T1000 (cell line): ENCODE measurements around the gene EGFR.

ENCODE experiments used
- DNase-seq: peaks from one replicate; lab custom pipeline; 2025; ENCODE audit warnings: mixed read lengths; lab: John Stamatoyannopoulos, UW

EGFR gene

DNA sequence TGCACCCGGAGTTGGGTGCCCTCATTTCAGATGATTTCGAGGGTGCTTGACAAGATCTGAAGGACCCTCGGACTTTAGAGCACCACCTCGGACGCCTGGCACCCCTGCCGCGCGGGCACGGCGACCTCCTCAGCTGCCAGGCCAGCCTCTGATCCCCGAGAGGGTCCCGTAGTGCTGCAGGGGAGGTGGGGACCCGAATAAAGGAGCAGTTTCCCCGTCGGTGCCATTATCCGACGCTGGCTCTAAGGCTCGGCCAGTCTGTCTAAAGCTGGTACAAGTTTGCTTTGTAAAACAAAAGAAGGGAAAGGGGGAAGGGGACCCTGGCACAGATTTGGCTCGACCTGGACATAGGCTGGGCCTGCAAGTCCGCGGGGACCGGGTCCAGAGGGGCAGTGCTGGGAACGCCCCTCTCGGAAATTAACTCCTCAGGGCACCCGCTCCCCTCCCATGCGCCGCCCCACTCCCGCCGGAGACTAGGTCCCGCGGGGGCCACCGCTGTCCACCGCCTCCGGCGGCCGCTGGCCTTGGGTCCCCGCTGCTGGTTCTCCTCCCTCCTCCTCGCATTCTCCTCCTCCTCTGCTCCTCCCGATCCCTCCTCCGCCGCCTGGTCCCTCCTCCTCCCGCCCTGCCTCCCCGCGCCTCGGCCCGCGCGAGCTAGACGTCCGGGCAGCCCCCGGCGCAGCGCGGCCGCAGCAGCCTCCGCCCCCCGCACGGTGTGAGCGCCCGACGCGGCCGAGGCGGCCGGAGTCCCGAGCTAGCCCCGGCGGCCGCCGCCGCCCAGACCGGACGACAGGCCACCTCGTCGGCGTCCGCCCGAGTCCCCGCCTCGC lies at the start of gene EGFR:
Gene EGFR (plus strand): TSS at position 657 of the 830 bp plus-strand sequence. CDS start 261 bp downstream, outside the sequence.
- DNase-seq: peak; percentile 71

DNA sequence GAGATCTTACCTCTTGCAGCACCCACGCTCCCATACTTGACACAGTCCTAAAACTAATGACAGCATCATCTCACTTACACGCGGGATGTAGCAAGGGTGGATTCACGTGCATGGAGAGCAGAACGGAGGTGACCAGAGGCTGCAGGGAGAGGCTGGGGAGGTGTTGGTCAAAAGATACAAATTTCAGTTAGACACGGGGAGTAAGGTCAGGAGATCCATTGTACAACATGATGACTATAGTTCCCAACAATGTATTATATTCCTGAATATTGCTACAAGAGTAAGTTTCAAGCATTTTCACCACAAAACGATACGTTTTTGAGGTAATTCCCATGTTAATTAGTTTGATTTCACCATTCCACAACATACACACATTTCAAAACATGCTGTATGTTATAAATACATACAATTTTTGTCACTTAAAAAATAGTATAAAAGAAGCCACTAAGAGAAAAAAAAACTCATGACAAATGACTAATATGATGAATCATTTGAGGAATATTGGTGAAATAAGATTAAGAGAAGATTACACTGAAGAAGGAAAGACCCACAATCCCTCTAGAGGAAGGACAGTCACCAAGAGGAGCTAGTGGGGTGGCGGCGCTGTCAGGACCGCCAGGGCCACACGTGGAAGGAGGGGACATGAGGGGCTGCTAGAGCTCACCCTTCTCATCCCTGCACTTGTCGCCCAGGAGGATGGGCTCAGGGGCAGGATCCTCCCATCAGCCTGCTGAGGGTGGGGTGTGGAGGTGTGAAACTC lies 49.4 kb upstream of the EGFR start:
- DNase-seq: no peak

DNA sequence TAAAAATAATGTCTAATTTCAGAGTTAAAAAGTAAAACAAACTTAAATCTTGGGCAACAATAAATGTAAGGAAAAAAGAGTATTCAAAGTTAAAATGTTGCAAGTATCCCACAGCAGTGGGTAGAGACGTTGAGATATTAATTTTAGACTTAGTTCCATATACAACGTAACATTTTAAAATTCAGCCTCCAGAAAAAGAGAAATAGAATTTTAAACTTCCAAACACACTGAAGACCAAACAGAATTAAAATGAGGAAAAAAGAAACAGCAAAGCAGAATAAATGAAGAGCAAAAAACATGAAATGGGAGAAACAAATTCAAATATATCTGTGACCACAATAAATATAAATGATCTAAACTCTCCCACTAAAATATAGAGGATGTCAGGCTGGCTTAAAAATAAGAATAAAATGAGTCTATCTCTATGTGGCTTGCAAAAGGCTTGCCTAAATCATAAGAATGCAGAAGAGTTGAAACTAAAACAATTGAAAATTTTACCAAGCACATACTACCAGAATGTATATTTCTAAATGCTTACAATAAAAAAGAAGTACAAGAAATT lies 46.0 kb upstream of the EGFR start:
- DNase-seq: no peak

DNA sequence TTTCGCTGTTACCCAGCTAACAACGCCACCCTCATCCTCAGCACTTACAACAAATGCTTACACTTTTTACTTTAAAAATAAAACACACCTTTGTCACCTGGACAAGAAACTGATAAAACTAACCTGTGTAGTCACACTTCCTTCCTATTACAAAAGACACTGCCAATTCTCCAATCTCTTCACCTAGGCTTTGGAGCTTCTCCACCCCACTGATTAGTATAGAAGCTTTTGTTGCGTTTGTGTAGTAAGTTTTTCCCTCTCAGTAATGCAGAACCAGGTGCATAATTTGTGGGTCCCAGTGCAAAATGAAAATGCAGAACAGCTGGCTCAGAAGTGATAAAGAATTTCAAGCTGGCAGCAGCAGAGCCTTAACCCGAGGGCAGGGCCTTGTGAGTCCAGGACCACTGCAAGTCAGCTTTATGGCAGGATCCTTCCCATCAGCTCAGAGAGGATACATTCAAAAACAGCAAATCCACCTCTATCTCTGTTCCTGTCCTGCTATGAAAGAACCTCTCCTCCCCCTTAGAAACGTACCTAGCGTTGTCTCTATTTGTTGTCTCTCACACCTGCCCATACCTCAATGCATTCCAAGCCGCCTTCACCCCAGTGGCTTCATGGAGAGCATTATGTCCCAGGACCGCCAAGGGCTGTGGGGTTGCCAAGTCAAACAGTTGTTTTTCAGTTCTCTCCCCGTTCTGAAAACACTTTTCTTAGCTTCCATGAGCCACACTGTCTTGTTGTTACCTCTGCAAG lies 40.3 kb upstream of the EGFR start:
- no peak for DNase-seq

DNA sequence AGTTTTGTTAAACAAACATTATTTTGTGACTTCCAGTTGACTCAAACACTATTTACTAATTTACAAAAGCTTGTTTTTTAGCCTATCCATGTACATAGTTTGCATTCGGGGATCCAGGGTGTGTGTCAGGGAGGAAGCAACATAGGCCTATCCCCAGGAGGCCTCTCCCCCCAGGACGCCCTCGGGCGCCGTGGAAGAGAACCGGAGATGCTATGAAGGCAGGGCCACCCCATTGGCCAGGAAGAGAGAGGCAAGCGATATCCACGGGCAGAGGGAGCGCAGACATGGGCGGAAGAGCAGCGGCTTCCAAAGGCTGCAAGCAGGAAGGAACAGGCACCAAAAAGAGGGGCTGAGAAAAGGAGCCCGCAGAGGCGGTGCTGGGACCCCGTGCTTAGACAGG lies 38.3 kb upstream of the EGFR start:
- no peak for DNase-seq

DNA sequence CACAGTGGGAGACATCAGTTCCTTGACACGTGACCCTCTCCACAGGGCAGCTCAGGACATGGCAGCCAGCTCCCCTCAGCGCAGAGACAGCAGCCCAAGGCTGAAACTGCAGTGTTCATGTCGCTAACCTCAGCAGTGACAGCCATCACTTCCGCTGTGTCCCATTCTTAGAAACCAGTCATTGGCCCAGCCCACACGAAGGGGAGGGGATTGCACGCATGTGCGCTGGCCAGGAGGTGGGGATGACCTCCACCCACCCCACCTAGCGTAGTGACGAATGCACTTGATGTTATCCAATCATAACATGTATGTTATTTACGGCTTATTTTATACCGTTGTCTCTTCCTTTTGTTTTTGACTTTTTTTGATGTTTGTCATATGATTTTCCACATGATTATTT lies 36.9 kb upstream of the EGFR start:
- no peak for DNase-seq

DNA sequence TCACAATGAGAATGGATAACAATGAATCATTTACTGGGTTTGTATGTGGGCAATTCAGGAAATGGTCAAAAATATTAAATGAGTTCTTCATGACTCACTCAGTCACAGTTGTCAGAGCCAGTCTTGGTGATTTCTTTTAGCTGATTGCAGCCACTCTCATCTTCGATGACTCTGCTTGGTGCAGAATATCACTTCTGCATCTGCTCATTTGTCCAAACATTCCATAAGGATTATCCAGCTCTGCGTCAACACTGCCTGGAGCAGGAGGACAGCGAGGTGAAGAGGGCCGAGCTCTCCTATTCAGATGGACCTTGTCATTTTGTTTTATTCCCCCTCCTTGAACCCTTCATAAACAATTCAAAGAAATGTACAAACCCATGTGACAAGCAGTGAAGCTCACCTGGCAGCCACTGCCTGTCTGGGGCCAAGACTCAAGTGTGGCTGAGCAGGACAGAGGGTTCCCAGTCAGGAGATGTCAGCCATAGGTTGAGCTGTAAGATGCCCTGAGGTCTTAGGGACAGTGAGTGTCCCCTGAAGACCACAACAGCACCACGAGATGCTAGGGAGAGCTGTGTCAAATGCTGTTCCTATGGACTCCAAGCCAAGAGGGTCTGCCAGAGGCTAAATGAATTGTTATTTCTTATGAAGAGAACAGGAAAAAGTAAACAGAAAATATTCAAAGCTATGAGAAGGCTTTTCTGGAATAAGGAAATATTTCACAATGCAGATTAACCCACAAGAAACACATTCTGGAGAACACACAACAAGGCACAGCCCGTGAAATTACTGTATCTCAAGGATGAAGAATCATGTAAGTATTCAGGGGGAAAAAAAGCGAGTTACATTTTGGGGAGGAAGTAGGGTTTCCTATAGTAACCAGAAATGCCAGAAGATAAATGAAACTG lies 33.1 kb upstream of the EGFR start:
- DNase-seq: peak; percentile 52

DNA sequence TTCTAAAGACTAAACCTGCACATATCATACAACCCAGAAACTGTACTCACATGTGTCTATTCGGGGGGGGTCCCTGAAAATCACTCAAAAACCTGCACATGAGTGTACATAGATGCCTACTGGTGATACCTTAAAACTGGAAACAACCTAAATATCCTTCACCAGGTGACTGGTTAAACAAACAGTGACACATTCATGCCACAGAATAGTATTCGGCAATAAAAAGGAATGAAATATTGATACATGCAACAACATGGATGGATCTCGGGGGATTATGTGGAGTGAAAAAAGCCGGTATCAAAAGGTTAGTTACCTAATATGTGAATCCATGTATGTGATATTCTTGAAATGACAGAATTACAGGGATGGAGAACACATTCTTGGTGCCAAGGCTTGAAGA lies 32.1 kb upstream of the EGFR start:
- DNase-seq: no peak

DNA sequence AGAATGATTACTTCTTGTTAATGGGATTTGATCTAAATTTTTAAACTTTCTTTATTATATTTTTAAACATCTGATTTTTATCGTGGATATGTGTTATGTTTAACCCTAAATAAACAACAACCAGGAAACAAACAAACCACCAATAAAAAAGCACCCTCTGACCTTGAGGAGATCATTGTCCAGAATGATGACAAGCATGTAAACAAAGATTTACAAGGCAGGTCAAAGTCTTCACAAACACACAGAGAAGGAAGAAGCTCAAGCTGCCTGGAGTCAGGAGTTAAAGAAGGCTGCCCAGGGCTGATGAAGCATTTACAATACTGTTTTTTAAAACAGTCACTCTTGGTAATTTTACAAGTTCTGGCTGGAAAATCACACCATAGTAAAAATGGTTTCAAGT lies 31.0 kb upstream of the EGFR start:
- DNase-seq: no peak

DNA sequence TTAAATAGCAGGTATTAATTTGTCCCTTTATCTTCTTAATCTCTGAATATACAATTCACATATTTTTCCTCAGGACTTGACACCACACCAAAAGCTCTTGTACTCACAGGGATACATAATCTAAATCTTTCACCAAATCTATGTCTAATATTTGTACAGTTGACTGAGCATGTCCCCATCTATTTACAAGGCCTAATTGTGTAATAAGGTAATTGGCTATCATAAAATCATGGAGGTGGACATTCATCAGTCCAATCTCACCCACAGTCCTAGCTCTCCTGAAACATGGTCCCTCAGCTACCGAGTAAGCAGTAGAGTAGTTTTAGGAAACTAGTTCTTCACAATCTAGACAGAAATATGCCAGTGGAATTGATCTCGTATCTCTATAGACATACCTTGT lies 30.3 kb upstream of the EGFR start:
- DNase-seq: no peak

DNA sequence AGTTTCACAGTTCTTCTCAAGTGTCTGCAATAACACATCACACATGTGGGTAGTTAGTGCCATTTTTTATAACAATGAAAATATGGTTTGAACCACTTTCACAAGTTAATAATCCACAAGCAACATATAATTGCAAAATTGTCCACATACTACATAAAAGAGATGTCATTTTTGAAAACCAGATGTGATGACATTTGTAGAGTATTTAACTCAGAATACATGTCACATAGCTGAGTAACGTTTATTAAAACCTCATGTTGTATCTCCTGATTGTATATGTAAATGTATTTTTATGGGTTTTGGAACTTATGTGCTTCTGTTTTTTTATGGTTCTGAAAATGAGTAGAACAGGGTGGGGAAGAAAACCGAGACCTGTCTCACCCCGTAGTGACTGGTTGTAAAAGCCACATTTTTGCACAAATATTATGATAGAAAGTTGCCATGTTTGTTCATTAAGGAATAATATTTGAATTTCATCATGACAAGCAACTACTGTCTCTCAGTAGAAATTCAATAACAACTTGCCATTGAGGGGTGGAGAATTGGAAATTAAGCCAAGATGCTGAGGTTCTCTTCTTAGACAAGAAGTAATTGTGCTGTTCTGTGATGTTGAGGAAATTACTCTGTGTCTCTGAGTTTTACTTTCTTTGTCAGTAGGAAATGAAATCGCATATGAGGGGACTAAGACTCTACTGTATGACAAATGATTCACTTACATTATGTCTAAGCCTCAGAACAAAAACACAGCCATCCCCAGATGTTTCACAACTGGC lies 29.2 kb upstream of the EGFR start:
- DNase-seq: no peak

DNA sequence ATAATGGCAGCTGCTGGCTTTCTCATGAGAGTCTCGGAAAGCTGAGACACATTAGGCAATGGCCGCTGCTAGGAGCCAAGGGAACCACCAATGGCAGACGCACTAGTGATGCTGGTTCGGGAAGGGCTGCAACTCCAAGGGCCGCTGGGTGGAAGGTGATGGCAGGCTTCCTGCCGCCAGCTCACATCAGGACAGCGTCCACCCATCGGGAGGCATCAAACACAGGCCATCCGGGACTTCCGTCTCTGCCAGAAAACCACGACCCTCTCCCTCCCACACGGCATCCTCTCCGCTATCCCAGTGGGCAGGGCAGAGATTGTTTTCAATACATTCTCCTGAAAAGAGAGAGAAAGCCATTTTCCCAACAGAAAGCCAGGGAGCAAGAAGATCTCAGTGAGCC lies 27.5 kb upstream of the EGFR start:
- no peak for DNase-seq

DNA sequence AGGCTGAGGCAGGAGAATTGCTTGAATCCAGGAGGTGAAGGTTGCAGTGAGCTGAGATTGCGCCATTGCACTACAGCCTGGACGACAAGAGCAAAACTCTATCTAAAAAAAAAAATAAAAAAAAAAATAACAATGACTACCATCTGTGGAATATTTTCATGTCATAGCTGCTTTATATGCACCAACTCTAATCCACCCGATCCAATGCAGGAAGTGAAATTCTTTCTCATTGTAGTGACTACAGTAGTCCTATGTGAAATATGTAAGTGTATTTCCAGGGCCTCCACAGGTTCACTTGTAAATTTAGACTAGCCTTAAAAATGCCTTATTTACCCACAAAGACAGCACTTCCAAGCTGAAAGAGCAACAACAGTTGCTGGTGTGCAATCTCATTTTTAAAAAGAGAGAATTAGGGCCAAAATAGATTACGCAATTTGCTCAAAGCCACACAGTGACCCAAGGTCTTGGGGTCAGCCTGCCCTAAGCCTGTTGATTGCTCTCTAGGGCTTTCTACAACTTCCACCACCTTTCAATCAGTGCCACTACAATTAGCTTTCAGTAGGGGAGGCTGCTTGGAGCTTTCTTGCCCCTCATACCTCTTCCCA lies 25.8 kb upstream of the EGFR start:
- no peak for DNase-seq

DNA sequence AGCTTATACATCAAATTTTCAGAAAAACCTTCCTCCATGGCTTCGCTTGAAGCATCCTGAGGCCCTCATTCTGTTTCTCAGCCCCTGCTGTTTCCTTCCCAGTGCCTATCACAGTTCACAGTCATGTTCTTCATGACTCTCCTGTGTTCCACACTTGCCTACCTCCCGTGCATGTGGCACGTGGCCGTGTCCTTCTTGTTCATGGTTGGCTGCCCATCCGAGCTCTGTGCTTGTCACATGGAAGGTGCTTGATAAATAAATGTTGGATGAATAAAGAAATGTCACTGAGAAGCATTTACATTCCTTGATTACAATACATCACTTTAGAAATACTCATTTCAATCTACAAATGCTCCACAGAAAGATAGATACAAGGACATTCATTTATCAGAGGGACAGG lies 23.7 kb upstream of the EGFR start:
- no peak for DNase-seq

DNA sequence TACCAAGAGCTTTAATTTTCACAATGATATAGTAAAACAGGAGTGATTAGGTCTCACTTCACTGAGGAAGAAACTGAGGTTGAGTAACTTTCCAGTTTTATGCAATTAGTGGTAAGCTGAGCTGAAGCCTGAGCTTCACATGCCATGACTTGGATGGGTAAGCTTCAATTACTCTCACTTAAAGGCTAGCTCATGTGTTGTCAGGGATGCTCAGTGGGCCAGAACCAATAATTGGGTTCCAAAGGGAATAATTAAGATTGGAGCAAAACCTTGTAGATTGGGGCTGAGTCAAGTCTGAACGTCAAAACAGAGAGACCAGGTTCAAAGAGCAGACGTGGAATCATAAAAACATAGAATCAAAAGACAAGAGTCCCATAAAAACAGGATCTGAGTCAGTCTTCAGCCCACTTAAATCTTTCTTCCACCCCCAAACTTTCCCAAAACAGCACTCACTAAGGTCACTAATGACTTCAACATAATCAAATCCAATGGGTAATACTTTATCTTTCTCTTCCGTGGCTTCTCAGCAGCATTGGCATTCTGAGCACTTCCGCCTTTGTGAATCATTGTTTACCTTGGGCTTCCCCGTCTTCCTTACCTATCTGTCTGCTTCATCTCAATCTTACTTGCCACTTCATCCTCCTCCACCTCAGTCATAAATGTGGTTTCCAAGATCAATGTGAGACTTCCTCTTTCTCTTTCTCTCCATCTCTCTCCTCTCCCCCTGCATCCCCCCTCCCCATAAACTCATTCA lies 23.0 kb upstream of the EGFR start:
- peak; percentile 48 for DNase-seq

DNA sequence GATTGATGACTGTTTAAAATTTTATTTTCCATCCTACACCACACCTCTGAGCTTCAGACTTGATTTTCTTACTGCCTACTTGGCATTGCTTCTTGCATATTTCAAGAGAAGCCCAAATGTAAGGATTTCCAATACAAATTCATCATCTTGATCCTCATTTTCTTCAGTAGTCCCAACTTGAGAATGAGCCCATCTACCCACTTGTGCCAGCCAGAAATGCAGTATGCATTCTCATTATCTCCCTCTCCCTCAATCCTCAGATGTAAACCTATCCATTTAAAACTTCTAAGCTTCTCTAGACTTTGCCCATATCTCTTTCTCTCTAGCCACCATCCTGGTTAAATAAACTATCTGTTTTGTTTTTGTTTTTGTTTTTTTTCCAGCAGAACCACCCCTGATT lies 22.4 kb upstream of the EGFR start:
- DNase-seq: no peak

DNA sequence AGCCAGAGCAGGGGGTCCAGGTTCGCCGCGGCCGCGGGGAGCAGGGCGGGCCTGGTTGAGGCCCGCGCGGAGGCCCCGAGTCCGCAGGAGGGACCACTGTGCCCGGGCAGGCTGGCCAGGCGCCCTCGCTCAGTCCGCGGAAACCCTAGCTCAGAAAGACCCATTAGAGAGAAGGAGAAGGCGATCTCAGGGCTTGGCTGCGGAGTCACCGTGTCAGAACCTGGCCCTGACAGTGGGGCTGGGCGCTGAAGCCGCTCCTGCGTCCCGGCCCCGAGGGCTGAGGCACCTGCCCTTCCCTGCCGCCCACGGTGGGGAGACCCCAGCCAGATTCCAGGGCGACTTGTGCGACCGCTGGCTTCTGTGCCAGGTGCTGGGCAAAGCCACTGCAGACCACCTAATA lies 14.2 kb upstream of the EGFR start:
- no peak for DNase-seq

DNA sequence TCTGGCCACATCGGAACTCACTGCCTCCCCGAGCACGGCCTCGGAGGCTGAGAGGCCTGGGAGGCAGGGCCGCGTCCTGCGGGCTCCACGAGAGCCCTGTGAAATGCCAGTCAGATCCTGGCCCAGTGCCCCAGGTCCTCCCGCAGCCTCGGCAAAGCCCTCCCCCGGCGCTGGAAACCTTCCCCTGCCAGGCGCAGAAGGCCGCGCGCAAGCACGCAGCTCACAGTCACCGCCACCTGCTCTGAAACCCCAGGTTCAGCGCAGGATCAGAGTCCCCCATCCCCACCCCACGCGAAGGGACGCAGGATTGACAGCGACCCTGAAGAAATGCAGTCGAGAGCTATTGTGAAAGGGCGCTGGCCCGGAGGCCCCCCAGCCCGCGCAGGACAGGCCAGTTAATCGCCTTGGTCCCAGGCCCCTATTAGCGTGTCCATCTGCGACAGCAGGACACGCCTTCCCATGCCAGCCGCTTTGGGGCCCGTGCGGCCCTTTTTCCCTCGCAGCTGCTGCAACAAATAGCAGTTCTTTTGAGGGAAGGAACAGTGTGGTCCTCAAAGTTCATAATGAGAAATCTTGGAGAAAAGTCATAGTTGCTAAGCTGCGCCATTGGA lies 13.5 kb upstream of the EGFR start:
- DNase-seq: no peak

DNA sequence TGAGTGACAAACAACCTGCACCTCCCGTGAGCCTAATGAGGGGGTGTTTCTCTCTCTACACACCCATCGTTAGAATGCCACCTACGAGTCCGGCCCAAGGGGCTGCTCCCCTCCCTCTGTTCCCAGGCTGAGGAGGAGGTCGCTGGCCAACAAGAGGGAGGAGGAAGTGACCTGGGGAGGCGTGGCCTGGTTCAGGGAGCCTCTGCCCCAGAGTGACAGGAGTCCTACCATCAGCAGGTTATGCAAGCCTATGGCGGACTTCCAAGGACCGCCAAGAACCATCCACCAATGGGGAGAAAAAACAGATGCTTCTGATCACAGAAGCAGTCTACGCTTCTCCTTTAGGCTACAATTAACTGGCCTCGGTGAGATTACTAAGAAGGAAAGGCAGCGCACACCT lies 12.3 kb upstream of the EGFR start:
- DNase-seq: no peak
